GM19324 (cell line): ENCODE data around the gene TGFBR1.
A peak's percentile ranks its signal among the peaks of the same experiment; 100 is the strongest.

Experiments used
- ATAC-seq: cut with Tn5 transposase; IDR thresholded peaks from one replicate; pipeline ENCODE4 v1.9.1; 2021; ENCODE audit warnings: mild to moderate bottlenecking, moderate library complexity; ENCODE audit not compliant: unreplicated experiment, low FRiP score

Gene TGFBR1

GRCh38 chr9:99104459-99105151 lies at the start of gene TGFBR1:
Gene TGFBR1, plus strand, starts transcription at chr9:99105113. Its CDS starts 93 bp downstream, at chr9:99105206.
- peak; percentile 95 for ATAC-seq

DNA sequence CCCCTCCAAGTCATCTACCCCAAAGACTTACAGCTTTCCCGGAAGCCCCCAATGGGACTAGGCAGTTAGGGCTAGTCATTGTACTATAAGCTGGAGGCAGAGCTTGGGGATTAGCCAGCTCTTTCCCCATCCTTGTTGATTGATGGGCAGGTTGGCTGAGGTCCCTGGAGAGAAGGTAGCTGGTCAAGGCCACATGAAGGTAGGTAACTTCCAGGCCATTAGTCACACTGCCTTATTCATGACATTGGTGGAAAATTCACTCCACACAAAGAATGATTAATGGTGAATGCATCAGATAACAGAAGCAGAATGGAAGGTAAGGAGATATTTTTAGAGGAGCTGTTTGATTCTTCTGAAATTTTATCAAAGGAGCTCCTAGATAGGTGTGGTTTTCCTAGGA lies 49.5 kb upstream of the TGFBR1 start:
- no peak for ATAC-seq

- no peak for ATAC-seq
Measured at GRCh38 chr9:99056186-99056585, 48.7 kb upstream of the TGFBR1 start.

DNA sequence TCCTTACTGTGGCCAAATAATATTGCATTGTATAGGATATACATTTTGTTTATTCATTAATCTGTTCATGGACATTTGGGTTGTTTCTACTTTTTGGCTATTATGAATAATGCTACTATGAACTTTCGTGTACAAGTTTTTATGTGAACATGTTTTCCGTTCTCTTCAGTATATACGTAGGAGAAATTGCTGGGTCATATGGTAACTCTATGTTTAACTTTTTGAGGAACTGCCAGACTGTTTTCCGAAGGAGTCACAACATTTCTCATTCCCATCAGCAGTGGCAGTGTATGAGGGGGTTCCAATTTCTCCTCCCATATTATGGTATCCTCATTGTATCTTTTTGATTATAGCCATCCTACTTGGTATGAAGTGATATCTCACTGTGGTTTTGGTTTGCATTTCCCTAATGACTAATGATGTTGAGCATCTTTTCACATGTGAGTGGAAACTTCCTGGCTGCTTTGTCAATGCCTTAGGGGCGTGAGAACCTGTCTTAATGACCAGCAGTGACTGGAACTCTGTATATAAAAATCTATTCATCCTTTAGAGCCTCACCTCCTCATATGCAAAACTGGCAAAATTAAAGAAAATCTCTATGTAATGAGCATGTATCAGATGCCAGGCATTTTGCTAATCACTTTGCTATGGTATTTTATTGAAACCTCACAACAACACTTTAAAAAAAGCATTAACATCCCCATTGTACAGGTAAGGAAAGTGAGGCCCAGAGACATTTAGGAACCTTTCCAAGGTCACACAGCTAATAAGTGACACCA lies 47.8 kb upstream of the TGFBR1 start:
- ATAC-seq = no peak

DNA sequence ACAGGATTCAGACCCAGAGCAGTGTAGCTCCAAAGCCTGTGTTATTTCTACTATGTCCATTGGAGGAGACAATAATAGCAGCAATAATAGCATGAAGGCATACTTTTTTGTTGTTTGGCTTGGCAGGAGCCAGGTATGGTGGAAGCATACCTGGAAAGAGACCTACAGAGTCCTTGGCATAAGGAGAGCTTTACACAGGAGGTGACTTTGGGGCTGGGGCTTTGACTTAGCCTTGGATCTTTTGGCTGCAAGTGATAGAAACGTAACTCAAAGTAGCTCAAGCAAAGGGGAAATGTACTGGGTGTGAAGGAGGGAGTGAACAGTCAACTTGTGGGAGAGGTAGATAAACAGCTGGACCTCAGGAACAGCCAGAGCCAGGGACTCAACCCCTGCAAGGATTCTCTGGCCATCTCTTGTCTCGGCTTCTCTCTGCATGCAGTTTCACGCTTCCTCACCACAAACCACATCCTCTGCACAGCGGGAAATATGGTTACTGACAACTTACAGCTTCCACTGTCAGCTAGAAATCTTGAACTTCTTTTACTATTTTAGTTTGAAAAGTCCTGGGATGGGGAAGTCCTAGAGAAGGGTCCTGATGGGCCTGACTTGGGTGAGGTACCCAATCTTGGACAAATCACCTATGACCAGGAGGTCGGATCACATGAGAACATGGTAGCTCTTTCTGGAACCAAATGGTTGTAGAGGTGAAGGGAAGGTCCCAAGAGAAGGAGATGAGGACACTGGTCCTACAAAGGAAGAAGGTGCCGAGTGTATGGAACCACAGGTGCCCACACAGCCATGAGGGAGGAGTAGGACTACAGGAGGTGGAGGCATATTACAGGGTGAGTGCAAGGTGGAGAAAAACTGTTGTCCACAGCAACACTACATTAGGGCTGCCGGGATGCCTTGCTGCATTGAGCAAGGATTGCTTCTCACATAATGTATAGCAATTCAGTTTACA lies 47.0 kb upstream of the TGFBR1 start:
- ATAC-seq = peak; percentile 64

DNA sequence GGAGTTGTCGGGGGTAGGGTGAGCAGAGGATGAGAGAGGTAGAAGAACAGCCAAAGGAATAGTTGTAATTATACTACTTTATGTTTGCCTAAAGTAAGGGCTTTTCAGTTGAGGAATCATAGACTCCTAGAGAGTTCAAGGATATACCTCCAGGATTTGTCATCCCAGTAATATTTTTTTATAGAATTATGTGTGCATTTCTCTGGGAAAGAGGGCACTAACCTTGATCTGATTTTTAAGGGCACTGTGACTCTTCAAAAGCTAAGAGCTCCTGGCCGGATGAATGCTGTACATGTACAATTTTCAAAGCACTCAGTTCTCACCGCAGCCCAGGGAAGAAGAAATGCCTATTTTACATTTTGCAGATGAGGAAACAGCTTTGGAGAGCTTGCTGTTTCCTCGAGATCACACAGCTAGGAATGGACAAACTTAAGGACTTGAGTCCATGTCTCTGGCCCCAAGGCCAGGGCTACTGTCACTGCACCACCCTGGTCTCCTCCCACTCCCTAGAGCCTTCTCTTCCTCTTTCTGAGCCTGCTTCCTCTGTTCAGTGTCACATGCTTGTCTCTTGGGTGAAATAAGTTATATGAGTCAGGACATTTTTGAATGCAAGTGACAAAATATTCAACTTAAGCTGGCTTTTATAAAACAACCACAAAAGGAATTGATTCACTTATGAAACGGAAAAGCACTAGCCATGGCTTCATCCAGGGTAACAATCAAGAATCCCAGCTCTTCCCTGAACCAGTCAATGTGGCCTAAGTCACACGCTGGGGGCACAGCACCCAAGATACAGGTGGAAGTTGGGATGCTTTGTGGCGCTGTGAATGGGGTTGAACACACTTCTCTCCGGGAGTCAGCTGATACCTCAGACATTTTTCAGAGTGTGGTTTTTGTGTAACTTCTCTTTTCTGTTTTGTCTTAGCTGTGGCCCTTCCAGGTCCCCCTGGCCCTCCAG lies 45.7 kb upstream of the TGFBR1 start:
- ATAC-seq = no peak

- no peak for ATAC-seq
Measured at GRCh38 chr9:99060621-99061020, 44.3 kb upstream of the TGFBR1 start.

DNA sequence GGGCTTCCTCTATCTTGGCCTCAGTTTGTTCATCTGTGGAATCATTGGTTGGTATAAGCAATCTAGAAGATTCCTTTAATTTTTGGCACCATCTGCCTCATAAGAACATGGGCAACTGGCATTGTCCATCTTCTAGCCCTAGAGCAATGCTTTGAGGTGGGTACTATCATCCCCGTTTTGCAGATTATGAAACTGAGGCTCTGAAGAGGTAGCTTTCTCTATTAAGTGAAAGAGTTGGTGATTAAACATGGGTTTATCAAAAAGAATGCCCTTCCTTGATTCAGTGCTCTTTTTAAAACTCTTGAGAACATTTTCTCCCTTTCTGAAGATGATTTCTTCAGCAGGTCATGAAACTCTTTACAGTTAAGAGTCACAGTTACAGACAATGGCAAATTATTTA lies 42.4 kb upstream of the TGFBR1 start:
- ATAC-seq = no peak

DNA sequence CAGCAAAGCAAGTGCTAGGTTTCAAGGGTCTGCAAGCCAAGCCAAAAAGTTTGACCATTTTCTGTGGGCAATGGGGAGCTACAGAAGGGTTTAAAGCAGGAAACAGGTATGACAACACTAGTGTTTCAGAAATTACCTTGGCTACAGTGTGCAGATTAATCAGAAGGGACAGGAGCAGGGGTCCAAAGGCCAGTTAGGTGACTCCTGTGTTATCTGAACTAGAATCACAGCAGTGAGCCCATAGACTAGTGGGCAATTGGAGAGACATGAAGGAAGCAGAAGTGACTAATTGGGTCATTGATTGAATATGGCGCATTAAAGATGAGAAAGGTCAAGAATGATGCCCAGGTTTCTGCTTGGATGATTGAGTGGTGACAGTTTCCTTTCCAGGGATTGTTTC lies 41.4 kb upstream of the TGFBR1 start:
- no peak for ATAC-seq

DNA sequence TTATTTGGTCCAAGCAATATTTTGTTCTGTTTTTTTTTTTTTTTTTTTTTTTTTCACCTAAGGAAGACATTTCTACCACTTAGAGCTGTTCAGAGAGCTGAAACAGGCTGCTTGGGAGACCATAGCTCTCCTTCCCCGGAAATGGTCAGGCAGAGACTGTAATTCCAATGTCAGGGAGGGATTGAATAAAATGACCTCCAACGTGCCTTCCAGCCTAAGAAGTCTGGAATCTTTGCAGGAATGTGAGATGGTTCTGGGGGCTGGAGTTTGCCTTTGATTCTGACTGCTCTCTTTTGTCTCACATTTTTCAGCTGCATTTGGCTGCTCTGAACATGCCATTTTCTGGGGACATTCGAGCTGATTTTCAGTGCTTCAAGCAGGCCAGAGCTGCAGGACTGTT lies 38.3 kb upstream of the TGFBR1 start:
- ATAC-seq = no peak

GRCh38 chr9:99069075-99069474 lies 35.8 kb upstream of the TGFBR1 start:
- no peak for ATAC-seq

- no peak for ATAC-seq
Measured at GRCh38 chr9:99069546-99069945, 35.4 kb upstream of the TGFBR1 start.

- ATAC-seq = no peak
Measured at GRCh38 chr9:99070681-99071080, 34.2 kb upstream of the TGFBR1 start.

DNA sequence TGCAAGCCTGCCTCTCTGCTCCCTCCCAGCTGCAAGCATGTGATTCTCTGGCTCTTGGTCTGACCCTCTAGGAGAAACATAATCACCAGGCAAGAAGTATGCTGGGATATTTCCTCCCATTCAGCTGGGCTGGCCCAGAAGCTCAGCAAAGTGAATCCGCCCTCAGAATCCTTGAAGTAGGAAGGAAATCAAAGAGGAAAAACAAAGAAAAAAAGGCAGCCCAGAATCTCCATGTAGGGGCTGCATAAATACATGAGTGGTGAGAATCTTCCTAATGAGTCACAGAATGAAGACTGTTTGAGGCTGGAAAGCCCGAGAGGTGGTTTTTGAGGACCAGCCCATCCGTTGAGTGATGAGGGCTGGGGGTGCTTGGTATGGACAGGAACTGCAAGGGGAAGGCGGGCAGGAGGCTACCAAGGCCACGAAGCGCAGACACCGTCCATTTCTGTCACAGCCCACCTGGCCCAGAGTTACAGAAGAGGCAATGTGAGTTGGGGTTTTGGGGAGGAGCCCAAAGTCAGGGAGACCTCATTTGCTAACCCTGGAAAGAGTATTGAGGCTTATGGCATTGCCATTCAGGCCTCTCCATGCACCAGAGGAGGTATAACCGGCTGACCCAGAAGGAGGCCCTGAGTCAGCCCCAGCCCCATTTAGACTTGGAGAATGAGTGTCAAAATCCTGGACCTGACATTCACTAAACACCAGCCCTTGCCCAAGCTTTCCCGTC lies 33.4 kb upstream of the TGFBR1 start:
- no peak for ATAC-seq

DNA sequence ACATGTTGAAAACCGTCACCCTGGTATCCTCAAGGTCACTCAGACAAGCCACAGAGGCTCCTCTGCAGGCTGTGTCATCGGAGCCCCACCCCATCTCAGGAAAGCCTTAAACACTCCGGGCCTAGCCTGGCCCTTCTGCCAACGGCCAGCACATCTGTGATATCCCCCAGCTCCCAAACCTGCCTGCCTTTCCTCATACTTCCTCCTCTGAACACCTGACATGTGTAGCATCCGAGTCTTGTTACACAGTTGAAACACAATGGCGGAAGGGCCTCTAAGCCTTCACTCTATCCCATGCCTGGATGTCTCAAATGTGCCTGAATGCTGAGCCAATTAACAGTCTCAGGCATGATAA lies 32.9 kb upstream of the TGFBR1 start:
- no peak for ATAC-seq

DNA sequence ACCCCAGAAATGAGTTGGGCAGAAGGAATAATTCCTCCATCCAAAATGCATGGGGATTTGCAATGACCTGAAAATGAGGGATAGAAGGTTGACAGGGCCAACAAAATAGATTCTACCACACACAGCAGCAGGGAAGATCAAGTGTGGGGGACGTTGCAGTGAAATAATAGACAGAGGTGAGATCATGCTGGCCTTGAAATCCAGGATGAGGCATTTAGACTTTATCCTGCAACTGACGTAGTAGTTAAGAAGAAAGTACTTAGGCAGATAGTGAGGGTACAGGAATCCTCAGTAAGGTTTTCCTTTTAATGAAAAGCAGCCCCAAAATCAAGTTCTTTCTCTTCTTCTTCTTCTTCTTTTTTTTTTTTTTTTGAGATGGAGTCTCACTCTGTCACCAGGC lies 31.6 kb upstream of the TGFBR1 start:
- no peak for ATAC-seq

DNA sequence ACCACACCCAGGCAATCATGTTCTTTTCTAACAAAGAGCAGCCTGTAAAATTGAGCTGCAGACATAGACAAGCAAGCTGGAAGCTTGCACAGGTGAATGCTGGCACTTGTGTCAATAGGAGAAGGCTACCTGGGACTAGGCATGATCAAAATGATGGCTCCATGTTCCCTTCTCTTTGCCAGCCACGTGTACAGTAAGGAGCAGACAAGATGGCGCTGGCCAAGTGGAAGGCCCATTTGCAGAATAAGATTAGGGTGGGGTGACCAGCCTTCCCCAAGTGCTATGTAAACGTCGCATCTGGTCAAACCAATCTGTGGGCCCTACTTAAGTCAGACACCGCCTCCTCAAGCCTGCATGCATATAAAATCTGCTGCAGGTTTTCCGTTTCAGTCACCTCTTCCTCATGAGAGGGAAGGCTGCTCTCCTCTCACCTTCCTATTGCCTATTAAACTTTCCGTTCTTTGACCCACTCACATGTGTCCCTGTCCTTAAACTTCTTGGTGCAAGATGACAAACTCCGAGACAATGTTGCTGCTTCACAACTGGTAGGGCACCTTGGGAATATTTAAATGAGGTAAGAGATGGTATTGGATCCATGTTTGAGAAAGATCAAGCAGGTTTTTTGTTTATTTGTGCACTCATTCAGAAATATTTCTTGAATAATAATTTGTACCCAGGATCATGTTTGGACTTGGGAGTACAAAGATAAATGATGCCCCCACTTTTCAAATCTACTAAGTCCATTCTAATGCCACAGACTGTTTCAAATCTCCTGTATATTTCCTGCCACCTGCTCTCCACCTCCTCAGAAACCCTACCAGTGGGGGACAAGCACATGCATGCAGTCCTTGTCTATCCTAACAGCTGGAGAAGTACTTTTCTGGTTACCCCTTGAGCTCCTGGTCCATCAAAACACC lies 30.7 kb upstream of the TGFBR1 start:
- ATAC-seq = no peak

DNA sequence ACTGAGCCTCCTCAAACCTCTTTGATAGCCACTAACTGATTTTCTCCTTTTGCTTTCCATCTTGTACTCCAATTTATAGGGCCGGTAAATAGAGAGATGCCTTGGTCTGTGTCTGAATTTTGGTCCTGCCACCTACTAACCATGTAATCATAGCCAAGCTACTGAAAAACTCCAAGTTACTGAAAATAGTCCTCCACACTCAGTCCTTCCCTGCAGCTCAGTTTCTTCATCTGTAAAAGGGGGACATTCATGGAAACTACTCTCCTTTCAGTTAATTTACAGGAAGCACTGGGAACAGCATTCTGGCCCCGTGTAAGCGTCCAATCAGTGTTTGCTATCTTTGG lies 30.0 kb upstream of the TGFBR1 start:
- ATAC-seq = no peak
